Activated T-cell treated with anti-CD3 and anti-CD28 coated beads for 24 hours (primary cell): Measurements from ENCODE around the gene SNAP29.
"Not testable (repeated sequence)": the region's sequence is repeated elsewhere in the genome, so short reads cannot be mapped to it uniquely, and the experiment has no call there.

Source experiments
- DNase-seq: peaks from one replicate; pipeline ENCODE4 v3.0.0-alpha.2; 2020; ENCODE audit warnings: low read depth

The SNAP29 gene

DNA sequence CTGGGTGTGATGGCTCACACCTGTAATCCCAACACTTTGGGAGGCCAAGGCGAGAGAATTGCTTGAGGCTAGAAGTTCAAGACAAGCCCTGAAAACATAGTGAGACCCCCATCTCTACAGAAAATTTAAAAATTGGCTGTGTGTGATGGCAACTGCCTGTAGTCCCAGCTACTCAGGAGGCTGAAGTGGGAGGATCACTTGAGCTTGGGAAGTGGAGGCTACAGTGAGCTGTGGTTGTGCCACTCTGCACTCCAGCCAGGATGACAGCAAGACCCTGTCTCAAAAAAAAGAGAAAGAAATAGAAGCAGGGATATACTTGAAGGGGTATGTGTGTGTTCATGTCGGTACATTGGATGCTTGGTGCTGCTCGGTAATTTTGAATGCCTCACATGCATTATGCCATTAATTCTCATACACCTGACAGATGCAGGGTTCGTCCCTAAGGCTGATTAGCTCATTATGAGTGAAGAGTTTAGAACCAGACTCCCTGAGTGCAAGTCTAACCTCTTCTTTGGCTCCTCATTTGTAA is 72.4 kb downstream of the SNAP29 start:
- DNase-seq, result no peak

DNA sequence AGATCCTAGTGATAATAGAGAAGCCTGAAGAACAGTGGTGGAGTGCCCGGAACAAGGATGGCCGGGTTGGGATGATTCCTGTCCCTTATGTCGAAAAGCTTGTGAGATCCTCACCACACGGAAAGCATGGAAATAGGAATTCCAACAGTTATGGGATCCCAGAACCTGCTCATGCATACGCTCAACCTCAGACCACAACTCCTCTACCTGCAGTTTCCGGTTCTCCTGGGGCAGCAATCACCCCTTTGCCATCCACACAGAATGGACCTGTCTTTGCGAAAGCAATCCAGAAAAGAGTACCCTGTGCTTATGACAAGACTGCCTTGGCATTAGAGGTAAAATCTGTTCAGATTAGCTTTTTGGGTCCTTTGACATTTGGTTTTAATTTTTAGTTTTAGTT is 75.1 kb downstream of the SNAP29 start:
- DNase-seq, result no peak

DNA sequence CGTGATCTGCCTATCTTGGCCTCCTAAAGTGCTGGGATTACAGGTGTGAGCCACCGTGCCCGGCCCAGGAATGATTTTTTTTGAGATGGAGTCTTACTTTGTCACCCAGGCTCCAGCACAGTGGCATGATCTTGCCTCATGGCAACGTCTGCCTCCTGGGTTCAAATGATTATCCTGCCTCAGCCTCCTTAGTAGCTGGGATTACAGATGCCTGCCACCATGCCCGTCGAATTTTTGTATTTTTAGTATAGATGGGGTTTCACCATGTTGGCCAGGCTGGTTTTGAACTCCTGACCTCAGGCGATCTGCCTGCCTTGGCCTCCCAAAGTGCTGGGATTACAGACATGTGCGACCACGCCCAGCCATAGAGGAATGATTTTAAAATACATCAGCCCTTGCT is 76.2 kb downstream of the SNAP29 start:
- not testable (repeated sequence) for DNase-seq

DNA sequence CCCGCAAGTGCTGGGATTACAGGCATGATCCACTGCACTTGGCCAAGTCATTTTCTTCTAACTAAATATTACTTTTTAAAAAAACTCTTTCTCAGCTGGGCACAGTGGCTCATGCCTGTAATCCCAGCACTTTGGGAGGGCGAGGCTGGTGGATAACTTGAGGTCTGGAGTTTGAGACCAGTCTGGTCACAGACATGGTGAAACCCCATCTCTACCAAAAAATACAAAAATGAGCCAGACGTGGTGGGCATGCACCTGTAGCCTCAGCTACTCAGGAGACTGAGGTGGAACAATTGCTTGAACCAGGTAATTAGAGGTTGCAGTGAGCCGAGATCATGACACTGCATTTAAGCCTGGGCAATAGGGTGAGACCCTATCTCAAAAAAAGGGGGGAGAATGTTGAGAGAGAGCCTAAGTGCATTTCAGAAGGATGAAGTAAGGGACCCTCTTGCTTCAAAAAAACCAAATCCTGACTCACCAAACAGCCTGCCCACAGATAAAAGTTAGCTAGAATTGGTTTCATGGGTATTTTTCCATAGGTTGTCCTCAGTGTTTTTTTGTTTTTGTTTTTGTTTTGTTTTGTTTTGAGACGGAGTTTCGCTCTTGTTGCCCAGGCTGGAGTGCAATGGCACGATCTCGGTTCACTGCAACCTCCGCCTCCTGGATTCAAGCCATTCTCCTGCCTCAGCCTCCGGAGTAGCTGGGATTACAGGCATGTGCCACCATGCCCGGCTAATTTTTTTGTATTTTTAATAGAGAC is 77.2 kb downstream of the SNAP29 start:
- not testable (repeated sequence) for DNase-seq

DNA sequence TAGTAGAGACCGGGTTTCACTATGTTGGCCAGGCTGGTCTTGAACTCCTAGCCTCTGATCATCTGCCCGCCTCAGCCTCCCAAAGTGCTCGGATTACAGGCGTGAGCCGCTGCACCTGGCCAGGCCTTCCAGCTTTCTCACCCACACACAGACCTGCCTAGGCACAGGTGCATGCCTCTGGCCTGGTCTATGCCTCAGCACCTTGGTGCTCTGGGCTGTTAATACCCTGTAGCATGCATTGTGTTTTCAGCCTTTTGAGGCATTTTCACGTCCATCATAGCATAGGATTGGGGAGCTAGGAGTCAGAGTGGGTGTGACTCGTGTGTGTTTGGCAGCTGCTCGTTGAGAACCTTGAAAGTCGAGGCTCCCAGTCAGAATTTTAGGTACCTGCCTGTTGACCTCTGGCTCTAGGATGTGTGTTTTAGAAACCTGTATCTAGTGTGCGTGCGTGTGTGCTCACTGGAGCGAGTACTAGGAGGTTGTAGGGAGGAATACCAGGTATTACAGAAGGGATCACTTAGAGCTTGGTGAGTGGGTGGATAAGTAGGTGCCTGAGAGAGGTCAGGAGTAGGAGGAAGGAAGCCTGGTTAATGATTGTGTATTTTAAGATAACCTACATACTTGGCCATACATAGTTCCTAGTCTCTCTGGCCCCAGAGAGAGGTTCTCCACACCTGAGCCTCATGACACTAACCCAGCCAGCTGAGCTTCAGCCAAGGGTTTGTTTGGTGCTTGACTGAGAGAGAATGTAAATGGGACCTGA is 78.4 kb downstream of the SNAP29 start:
- DNase-seq, result no peak

DNA sequence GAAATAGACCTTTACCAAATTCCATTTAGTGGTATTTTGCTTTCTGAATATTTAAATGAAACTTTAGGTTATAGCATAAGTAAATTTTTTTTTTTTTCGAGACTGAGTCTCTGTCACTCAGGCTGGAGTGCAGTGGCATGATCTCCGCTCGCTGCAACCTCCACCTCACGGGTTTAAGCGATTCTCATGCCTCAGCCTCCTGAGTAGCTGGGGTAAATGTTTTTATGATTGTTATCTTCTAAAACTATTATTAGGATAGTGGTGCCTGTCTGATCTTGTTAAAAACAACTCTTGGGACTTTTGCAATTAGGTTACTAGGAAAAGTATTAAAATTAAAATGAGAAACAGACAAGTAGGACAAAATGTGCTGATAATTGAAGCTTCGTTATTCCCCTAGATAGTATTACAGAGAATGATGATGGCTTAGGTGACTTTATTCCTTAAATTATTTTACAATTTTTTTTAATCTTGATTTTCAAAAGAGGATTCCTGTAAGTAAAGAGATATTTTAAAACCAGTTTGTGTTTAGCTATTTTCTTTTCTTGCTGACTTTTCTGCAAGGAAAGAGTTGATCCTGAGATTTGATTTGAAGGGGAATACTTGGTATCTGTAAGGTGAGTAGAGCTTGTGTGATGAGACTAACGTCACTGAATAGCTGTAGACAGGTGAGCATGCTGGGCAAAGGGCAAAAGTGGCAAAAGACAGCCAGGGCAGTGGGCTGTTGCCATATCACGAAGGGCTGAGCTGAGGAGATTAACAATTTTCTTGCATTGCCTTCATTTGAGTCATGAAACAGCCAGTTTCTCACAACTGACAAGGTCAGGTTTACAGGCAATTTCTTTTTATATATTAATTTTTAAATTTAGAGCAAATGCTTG is 79.2 kb downstream of the SNAP29 start:
- no peak for DNase-seq

DNA sequence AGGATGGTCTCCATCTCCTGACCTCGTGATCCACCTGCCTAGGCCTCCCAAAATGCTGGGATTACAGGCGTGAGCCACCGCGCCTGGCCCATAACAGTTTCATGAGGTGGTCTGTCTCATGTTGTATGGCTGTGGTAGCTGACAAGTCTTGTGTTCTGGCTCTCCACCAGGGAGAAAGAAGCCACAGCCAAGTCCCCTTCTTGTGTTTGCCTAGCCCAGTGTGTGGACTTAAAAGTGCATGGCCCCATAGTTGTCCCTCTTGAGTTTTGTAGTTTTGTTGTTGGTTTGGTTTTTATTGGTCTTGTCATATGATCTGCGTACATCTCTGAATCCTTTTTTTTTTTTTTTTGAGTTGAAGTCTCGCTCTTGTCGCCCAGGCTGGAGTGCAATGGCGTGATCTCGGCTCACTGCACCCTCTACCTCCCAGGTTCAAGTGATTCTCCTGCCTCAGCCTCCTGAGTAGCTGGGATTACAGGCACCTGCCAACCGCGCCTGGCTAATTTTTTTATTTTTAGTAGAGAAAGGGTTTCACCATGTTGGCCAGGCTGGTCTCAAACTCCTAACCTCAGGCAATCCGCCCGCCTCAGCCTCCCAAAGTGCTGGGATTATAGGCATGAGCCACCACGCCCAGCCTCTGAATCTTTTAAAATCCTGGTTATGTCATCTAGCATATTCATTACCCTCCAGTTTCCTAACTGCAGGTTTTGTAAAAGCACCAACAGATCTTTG is 80.8 kb downstream of the SNAP29 start:
- DNase-seq, result not testable (repeated sequence)

DNA sequence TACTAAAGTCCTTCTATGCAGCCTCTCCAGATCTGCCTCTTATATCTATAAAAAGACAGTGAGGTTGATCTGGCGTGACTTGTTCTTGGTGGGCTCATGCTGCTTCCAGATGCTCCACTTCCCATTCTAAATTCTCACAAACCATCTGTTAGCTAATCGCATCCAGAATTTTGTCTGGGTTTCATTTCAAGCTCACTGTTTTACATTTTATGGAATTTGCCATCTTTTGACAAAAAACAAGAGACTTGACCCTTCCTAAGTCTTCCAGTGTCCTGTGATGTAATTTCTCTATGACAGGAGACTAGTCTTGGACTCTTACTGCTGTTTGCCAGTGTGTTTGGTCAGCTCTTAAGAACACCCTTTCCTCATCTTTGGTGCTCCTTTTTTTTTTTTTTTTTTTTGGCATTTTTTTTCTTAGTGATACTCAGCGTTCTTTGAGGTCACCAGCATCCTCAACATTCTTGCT is 81.4 kb downstream of the SNAP29 start:
- DNase-seq, result no peak
